Glutamatergic neuron (in vitro differentiated cells): Measurements from ENCODE around the gene BABAM2. TPM values are rescaled to one million over a fixed set of nuclear protein-coding genes. Genes with fewer than 3 reads are reported as not detected.

ENCODE experiments used
- DNase-seq: peaks from one replicate; pipeline ENCODE4 v3.0.0; 2022
- H3K27ac Mint-ChIP-seq: one replicate; pipeline ENCODE4 v1.8.0; 2020; ENCODE audit warnings: mild to moderate bottlenecking, mixed read lengths, inconsistent platforms; ENCODE audit not compliant: unreplicated experiment
- H3K27me3 Mint-ChIP-seq: one replicate; pipeline ENCODE4 v1.8.0; 2020; ENCODE audit warnings: mild to moderate bottlenecking, moderate library complexity, mixed read lengths, inconsistent platforms; ENCODE audit not compliant: unreplicated experiment
- H3K36me3 Mint-ChIP-seq: one replicate; pipeline ENCODE4 v1.8.0; 2020; ENCODE audit warnings: mild to moderate bottlenecking, mixed read lengths, inconsistent platforms; ENCODE audit not compliant: unreplicated experiment
- H3K4me1 Mint-ChIP-seq: one replicate; pipeline ENCODE4 v1.8.0; 2020; ENCODE audit warnings: mild to moderate bottlenecking, low read depth, mixed read lengths, inconsistent platforms; ENCODE audit not compliant: unreplicated experiment
- H3K4me3 Mint-ChIP-seq: one replicate; pipeline ENCODE4 v1.8.0; 2020; ENCODE audit warnings: mild to moderate bottlenecking, mixed read lengths, inconsistent platforms; ENCODE audit not compliant: unreplicated experiment
- H3K9me3 Mint-ChIP-seq: one replicate; pipeline ENCODE4 v1.8.0; 2020; ENCODE audit warnings: mild to moderate bottlenecking, moderate library complexity, mixed read lengths, inconsistent platforms; ENCODE audit not compliant: unreplicated experiment
- CTCF ChIP-seq: fragments of 200-600 bp; sonication (generic); IDR thresholded peaks from one replicate; pipeline ENCODE4 v1.5.0; 2021; ENCODE audit not compliant: partially characterized antibody, unreplicated experiment
- total RNA-seq: library from RNA; stranded (reverse); fragmentation: NEBNext Ultra II Directional; extraction: Animal tissue kit (Norgen Biotek cat#: 25700); gene quantifications from one replicate; pipeline ENCODE4 v1.2.1, GENCODE V29; 2021; ENCODE audit not compliant: unreplicated experiment

Gene BABAM2
- total RNA-seq, 1 donor from 2014 or later, result 29.9 TPM

- H3K4me3 Mint-ChIP-seq, result no peak overlapping the region
- H3K27ac Mint-ChIP-seq, result no peak overlapping the region
- no peaks in the 10 kb centered on the region for H3K27me3 Mint-ChIP-seq
- TF ChIP-seq CTCF, result no peak
- H3K36me3 Mint-ChIP-seq, result no peaks in the 10 kb centered on the region
- H3K9me3 Mint-ChIP-seq, result no peaks in the 10 kb centered on the region
- no peak for DNase-seq
- H3K4me1 Mint-ChIP-seq, result no peaks in the 10 kb centered on the region
Observed at GRCh38 chr2:28201671-28202180, 311.2 kb downstream of the BABAM2 start.

GRCh38 chr2:28202719-28203118, 312.2 kb downstream of the BABAM2 start:
- Mint-ChIP-seq H3K4me1 (no peaks in the 10 kb centered on the region), H3K27ac (no peak overlapping the region), H3K36me3 (no peaks in the 10 kb centered on the region), H3K9me3 (no peaks in the 10 kb centered on the region), H3K4me3 (no peak overlapping the region), H3K27me3 (no peaks in the 10 kb centered on the region)
- DNase-seq, result no peak
- TF ChIP-seq CTCF, result no peak

- no peak for DNase-seq
- TF ChIP-seq CTCF, result no peak
- Mint-ChIP-seq H3K36me3 (no peaks in the 10 kb centered on the region), H3K27ac (no peak overlapping the region), H3K9me3 (no peaks in the 10 kb centered on the region), H3K4me3 (no peak overlapping the region), H3K27me3 (no peaks in the 10 kb centered on the region), H3K4me1 (no peaks in the 10 kb centered on the region)
Observed at GRCh38 chr2:28206762-28207161, 316.2 kb downstream of the BABAM2 start.

GRCh38 chr2:28209261-28209691, 318.7 kb downstream of the BABAM2 start:
- no peaks in the 10 kb centered on the region for H3K4me1 Mint-ChIP-seq
- H3K36me3 Mint-ChIP-seq, result no peaks in the 10 kb centered on the region
- H3K27me3 Mint-ChIP-seq, result no peaks in the 10 kb centered on the region
- H3K9me3 Mint-ChIP-seq, result no peaks in the 10 kb centered on the region
- H3K27ac Mint-ChIP-seq, result no peak overlapping the region
- no peak for DNase-seq
- no peak overlapping the region for H3K4me3 Mint-ChIP-seq
- no peak for TF ChIP-seq CTCF

- Mint-ChIP-seq H3K9me3 (no peaks in the 10 kb centered on the region), H3K4me3 (no peak overlapping the region), H3K36me3 (no peaks in the 10 kb centered on the region), H3K27me3 (no peaks in the 10 kb centered on the region), H3K4me1 (no peaks in the 10 kb centered on the region), H3K27ac (no peak overlapping the region)
- no peak for TF ChIP-seq CTCF
- no peak for DNase-seq
Observed at GRCh38 chr2:28209864-28210263, 319.3 kb downstream of the BABAM2 start.
